HT1080 (cell line): ENCODE data around the gene C11orf21. TPM values are rescaled to one million over a fixed set of nuclear protein-coding genes. Genes with fewer than 3 reads are reported as not detected.
"Not testable (repeated sequence)": the region's sequence is repeated elsewhere in the genome, so short reads cannot be mapped to it uniquely, and the experiment has no call there.

ENCODE experiments used
- DNase-seq: peaks from one replicate; pipeline ENCODE4 v3.0.0-alpha.2; 2015; ENCODE audit warnings: low read depth
- polyA plus RNA-seq, 2 experiments: library from polyadenylated mRNA; depleted of rRNA; stranded (reverse); fragments of >200 nt; gene quantifications; 2 replicates each; pipeline ENCODE4 v1.2.3, GENCODE V29; 2015
- total RNA-seq: library from RNA; depleted of rRNA; stranded (reverse); fragments of >200 nt; shearing (Covaris generic); gene quantifications from 2 replicates; pipeline ENCODE4 v1.2.3, GENCODE V29; 2014; rRNA removed

Gene C11orf21
- 0.34 TPM in 1 of 2 replicates, not detected in the other for total RNA-seq
- polyA plus RNA-seq (2015; cell fraction: cytosol; rRNA removed), result 0.12 and 0.26 TPM in 2 replicates
- polyA plus RNA-seq (2015; cell fraction: nucleus; rRNA removed), result 1.0 and 1.3 TPM in 2 replicates

DNA sequence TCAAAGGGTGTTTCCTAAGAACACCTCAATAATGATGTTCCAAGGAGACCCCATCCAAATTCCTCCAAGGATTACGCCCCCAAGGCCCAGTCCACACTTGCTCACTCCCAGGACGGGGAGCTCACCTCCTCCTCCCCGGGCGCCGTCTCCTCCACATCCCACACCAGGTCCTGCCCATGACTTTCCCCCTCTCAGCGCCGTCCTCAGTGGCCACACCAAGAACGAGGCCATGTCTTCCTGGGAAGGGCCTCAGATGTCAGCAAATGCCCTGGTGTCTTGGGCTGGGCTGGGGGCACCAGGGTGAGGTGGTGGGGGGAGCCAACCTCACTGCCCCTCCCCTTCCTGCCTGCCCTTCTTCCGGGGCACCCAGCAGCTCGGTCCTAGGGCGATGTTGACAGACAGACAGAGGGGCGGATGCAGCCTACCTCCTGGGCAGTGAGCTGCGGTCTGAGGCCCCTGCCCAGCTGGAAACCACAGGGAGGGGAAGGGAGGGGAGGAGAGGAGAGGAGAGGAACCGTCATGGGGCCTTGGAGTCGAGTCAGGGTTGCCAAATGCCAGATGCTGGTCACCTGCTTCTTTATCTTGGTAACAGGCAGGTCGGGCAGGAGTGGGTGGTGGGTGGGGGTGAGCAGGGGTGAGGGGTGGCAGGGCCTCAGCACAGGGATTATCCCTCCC lies at the start of gene C11orf21, which contains the start of gene TSPAN32:
C11orf21 (minus strand) TSS at position 288 of the 675 bp plus-strand sequence; CDS start at position 178, 110 bp downstream.
TSPAN32 (plus strand) TSS at position 383 of the 675 bp plus-strand sequence; CDS start at position 520, 137 bp downstream.
- DNase-seq, result peak; percentile 68

DNA sequence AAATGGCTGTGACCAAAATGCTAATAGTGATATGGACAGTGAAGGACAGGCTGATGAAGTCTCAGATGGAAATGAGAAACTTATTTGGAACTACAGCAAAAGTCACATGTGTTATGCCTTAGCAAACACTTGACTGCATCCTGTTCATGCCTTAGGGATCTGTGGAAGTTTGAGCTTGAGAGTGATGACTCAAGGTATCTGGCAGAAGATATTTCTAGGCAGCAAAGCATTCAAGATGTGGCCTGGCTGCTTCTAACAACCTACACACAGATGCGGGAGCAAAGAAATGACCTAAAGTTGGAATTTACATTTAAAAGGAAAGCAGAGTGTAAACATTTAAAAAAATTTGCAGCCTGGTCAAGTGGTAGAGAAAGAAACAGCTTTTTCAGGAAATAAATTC lies 47.3 kb upstream of the C11orf21 start:
- peak; percentile 7 for DNase-seq

DNA sequence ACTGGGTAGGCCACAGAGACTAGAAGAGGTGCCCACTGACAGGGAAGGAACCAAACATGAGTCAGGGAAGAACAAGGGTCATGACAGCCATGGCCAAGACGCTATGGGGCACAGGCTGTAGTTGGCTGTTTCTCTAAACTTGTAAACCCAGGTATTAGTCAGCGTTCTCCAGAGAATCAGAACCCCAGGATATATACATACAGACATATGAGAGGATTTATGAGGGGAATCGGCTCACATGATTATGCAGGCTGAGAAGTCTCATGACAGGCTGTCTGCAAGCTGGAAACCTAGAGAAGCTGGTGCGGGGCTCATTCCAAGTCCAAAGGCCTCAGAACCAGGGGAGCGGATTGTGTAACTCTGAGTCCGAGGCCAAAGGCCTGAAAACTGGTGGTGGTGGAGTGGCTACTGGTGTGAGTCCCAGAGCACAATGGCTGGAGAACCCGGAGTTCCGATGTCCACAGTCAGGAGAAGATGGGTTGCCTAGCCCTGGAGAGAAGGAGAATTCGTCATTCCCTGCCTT lies 45.7 kb upstream of the C11orf21 start:
- no peak for DNase-seq

DNA sequence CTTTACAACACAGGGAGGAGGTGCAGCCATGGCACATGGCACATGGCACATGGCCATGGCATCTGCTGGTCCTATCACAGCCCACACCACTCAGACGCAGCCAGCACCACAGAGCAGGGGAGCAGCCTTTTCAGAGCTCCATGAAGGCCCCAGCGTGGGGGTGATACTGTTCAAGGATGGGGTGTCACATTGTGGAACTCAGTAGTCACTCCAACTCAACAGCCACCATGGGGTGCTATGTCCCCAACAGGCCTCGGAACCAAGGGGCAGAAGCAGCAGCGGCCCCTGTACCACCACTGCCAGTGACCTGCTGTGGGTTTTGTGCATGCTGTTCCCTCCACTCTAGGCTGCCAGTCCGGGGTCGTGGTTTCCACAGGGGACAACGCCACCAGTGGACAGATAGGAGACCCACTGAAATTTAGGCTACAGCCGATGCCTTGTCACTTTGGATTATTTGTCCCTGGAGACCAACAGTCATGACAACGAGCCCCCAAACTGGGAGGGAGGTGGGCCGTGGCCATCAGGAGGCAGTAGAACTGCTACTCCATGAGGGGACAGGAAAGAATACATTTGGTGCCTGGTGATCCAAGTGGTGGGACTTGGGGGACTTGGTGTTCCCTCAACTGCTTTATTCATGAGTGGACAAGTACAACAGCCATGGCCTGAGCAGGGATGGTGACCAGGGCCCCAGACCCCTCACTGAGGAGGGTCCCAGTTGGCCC lies 45.0 kb upstream of the C11orf21 start:
- no peak for DNase-seq

DNA sequence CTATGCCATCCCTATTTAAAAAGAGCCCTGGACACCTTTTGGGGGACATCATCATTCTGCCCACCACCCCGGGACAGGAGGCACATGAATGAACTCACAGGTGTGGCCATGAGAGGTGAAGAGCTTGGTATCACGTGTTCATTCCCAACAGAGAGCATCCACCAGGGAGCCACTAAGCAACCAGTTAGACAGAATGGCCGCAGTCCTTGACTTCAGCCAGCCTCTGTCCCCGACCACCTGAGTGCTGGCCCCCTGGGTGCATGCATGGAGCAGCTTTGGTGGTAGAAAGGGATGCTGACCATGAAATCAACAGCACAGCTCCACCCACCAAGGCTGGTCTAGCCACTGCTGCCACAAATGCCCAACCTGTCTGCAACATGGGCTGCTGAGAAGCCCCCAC lies 44.3 kb upstream of the C11orf21 start:
- DNase-seq, result no peak

DNA sequence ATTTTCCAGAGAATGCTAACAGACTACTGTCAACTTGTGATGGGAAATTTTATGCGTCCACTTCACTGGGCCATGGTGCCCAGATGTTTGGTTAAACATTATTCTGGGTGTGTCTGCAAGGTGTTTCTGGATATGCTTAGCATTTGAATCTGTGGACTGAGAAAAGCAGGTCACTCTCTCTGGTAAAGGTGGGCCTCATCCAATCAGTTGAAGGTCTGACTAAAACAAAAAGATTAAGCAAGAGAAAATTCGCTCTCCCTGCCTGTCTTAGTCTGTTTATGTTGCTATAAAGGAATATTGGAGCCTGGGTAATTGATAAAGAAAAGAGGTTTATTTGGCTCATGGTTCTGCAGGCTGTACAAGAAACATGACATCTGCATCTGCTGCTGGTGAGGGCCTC lies 43.3 kb upstream of the C11orf21 start:
- no peak for DNase-seq

DNA sequence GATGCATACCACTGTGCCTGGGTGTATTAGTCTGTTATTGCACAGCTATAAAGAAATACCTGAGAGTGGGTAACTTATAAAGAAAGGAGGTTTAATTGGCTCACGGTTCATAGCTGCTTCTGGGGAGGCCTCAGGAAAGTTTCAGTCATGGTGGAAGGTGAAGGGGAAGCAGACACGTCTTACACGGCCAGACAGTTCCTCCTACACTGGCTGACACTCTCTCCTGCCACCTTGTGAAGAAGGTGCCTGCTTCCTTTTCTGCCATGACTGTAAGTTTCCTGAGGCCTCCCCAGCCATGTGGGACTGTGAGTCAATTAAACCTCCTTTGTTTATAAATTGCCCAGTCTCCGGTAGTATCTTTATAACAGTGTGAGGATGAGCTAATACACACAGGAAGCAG lies 41.8 kb upstream of the C11orf21 start:
- no peak for DNase-seq

DNA sequence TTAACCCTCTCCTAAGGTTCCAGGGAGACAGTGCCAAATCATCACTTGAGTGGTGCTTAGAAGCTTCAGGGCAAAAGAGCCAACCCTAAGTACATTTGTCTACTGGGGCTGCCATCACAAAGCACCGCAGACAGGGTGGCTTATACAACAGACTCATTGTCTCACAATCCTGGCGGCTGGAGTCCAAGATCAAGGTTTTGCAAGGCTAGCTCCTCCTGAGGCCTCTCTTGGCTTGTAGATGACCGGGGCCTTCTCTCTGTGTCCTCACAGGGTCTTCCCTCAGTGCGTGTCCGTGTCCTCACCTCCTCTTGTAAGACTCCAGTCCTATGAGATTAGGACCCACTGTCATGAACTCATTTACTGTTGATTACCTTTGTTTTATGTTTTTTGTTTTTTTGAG lies 41.3 kb upstream of the C11orf21 start:
- no peak for DNase-seq

DNA sequence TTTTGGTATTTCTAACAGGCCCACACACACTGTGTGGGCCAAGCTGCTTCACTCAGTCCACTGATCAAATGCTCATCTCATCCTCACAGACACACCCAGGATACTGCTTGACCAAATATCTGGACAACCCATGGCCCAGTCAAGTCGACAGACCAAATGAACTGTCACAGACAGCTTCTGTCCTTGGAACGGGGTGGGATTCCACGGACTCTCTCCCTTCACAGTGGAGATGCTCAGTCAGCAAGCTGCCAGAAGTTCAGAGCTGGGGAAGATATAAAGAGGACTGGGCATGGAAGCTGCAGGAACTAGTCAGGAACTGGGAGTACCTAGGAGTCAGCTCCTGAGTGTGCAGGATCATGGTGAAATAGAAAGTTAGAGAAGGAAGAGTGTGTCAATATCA lies 40.8 kb upstream of the C11orf21 start:
- DNase-seq, result no peak

DNA sequence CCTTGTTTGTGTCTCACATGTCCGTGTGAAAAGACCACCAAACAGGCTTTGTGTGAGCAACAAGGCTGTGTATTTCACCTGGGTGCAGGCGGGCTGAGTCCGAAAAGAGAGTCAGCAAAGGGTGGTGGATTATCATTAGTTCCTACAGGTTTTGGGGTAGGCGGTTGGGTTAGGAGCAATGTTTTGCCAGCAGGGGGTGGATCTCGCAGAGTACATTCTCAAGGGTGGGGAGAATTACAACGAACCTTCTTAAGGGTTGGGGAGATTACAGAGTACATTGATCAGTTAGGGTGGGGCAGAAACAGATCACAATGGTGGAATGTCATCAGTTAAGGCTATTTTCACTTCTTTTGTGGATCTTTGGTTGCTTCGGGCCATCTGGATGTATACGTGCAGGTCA lies 37.0 kb upstream of the C11orf21 start:
- not testable (repeated sequence) for DNase-seq

DNA sequence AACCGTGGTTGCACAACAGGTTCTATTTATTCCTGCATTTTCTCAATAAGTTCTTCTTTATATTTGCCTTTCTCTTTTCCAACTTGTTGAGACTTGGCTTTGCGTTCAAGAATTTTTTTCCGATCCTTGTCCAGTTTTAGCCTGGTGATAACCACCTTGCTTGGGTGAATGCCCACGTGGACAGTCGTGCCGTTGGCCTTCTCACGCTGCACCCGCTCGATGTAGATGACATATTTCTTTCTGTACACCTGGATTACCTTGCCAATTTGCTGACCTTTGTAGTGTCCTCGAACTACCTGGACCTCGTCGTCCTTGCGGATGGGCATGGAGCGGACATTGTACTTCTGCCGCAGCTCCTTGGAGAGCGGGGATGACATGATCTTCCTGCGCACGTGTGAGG lies 33.6 kb upstream of the C11orf21 start:
- DNase-seq, result not testable (repeated sequence)

DNA sequence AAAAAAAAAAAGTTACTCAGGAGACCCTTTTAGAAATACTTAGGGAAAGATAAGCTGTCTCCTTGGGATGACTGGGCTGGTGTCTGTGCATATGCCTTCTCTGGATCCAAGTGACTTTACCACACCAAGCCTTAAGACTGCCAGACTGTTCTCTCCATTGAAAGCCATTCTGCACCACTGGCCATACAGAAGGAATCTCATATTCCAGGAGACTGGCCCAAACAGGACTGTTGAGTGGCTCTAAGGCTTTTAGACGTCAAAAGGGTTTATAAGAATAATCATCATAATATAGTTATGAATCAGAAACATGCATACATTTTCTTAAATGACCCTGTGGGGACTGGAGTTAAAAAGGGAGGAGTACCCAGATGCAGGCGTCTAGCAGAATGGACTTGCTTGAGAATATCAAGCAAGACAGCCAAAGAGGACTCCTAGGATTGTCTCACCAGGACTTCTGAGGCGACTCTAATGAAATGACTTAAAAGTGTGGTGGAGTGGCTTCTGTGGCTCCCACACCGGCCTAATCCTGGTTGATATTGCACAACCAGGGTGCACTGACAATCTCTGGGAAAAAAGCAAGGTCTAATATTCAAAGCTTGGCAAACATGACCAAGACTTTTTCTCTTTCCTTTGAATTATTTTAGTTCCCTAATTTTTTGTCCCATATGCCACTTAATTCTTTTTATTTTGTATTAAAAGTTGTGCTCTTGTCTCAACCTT lies 31.9 kb upstream of the C11orf21 start:
- DNase-seq, result not testable (repeated sequence)

DNA sequence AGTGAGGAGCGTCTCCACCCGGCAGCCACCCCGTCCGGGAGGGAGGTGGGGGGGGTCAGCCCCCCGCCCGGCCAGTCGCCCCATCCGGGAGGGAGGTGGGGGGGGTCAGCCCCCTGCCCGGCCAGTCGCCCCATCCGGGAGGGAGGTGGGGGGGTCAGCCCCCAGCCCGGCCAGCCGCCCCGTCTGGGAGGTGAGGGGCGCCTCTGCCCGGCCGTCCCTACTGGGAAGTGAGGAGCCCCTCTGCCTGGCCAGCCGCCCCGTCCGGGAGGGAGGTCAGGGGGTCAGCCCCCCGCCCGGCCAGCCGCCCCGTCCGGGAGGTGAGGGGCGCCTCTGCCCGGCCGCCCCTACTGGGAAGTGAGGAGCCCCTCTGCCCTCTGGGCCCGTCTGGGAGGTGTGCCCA lies 30.9 kb upstream of the C11orf21 start:
- not testable (repeated sequence) for DNase-seq

DNA sequence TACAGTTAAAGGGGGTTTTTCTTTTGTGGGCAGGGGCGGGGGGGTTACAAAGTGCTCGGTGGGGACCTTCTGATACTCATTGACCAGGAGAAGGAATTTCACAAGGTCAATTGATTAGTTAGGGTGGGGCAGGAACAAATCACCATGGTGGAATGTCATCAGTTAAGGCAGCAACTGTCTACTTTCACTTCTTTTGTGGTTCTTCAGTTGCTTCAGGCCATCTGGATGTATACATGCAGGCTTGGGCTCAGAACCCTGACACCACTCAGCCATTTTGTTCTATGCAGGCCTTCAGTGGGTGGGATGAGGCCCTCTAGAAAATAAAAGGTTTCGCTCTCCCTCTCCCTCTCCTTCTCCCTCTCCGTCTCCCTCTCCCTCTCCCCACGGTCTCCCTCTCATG lies 29.7 kb upstream of the C11orf21 start:
- no peak for DNase-seq

DNA sequence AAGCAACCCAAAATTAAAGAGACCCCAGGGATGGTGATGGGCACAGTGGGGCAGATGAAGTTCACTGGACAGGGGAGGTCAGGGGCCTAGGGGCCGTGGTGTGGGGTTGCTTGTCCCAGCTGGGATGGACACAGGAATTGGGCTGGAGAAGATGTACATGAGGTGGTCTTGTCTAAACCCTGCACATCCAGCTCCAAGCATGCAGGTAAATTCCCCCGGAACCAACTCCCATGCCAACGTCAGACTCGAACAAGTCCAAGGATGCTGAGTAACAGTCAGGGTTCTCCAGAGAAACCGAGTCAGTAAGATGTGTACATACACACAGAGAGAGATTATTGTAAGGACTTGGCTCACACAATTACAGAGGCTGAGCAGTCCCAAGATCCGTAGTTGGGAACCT lies 29.0 kb upstream of the C11orf21 start:
- no peak for DNase-seq

DNA sequence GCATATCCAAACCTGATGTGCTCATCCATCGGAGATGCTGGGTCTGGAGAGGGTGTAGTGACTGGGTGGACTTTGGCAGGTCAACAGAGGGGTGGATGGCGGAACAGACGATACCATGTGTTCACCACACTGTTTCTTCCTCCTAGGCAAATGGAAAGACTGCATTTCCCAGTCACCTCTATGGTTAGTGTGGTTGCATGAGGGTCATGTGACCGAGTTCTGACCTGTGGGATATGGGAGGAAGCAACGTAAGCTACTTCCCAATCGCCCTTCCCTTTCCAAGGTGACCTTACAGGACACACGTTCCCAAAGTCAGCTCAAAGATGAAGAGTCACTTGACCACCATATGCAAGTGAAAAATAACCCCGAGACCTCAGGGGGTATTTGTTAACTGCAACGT lies 27.8 kb upstream of the C11orf21 start:
- no peak for DNase-seq

DNA sequence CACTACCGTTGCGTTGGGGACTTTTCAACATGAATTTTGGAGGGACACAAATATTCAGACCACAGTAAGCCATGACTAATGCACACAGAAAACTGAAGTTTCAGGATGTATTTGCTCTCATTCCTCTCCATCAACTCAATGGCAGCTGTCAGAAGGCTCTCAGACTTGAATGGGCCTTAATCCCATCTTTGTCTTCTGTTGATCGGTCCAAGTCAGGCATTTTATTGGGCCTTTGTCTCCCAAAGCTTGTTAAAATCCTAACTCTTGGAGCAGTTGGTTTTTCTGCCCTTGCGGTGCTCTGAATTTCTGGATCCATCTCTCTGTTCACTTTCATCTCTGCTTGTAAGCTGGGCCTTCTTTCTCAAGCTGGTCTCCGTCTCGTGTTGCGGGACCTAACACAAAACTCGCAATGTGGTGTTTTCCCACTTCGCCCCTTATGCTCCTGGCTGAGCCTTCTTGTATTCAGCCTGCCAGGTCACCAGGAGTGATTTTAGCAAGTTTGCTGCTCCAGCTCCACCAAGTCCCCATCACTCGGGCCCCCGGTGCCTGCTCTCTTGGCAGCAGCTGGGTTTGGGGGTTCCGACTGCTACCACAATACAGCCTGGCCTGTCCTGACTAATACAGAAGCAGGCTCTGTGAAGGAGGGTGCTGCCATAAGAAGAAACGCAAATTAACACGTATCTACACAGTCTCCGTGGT lies 27.1 kb upstream of the C11orf21 start:
- DNase-seq, result no peak

DNA sequence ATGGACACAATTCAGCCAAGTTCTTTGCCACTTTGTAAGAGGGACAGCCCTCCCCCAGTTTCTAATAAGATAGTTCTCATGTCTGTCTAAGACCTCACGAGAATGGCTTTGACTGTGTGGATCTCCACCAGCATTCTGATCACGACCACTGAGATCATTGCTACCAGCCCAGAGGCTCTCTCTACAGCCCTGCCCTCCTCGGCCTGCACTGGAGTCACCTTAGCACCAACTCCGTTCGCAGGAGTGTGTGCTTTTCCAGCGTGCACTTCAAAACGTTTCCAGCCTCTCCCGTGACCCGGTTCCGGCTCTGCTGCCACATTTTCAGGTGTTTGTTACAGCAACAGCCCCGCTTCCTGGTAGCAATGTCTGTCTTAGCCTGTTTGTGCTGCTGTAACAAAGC lies 26.3 kb upstream of the C11orf21 start:
- DNase-seq, result no peak

DNA sequence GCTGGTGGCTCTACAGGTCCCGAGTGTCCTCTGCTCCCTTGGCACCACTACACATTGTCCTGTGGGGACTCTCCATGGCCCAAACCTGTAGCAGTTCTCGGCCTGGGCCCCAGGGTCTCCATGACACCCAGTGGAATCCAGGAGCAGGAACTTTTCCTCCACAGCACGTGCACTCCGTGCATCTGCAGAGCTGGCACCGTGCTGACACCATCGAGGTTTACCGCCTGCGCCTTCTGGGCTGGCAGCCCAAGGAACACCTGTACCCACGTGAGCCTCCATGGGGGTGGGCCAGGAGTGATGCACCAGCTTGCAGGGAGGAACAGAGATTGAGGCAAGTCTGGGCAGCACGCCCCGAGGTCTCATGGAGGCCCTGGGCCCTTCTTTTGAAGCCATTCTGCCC lies 25.3 kb upstream of the C11orf21 start:
- no peak for DNase-seq

DNA sequence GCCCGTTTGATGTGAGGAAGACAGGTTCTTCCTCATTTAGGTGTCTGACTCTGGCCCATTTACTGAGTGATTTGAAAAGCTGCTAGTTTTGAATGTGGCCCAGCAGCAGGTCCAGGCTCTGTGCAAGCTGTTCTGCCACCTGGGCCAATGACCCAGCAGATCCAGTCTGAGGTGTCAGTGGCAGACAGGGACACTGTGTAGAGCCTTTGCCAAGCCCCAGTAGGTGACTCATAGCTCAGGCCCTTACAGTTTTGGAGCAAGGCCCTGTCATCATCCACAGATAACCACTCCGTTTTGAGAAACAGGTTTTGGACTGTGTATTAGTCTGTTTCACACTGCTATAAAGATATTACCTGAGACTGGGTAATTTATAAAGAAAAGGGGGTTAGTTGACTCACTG lies 24.0 kb upstream of the C11orf21 start:
- DNase-seq, result no peak

DNA sequence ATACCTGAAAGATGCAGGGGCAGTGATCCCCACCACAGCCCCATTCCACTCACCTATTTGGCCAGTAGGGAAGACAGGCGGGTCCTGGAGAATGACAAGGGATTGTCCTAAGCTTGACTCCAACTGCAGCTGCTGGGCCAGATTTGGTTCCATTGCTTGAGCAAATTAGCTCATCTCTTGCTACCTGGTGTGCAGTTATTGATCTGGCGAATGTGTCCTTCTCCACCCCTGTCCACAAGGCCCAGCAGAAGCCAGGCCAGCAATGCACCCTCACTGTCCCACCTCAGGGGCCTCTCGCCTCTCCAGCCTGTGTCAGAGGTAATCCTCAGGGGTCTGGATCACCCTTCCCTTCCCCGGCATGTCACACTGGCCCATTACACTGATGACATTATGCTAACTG lies 23.4 kb upstream of the C11orf21 start:
- DNase-seq, result no peak
